GM12865 (cell line): Measurements from ENCODE around the gene ALKBH3.

Experiments used
- DNase-seq: peaks from one replicate; pipeline ENCODE4 v3.0.0; 2010; ENCODE audit warnings: low read depth
- H3K4me3 ChIP-seq: 2 replicates; pipeline ENCODE4 v1.5.1; 2011; ENCODE audit warnings: mild to moderate bottlenecking, low read depth, low read length, control low read depth
- TF ChIP-seq, protein P1 (sequence below): IDR thresholded peaks from 2 replicates; pipeline ENCODE4 v1.5.1; 2011; ENCODE audit warnings: low read length, control low read depth, low read depth, inconsistent platforms; ENCODE audit not compliant: insufficient read depth; ENCODE audit errors: missing control alignments

Gene ALKBH3

DNA sequence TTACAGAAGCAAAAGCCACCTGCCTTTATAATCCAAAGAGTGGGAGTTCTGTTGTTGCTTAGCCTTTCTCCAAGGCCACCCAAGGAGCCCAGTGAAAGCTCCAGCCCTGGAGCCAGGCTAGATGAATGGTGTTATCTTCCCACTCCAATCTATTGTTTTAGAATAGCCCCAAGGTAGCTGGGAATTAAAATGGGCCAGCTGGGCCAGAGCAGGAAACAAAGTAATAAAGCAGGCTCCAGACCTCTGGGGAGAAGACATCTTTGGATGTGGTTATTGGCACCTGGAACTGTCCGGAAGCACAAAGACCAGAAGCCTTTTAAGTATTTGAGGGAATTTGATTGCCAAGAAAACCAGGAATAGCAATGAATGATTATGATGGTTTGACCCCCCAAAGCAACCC, 70.6 kb downstream of the ALKBH3 start:
- H3K4me3 ChIP-seq = no peak overlapping the region
- TF ChIP-seq, protein P1, sequence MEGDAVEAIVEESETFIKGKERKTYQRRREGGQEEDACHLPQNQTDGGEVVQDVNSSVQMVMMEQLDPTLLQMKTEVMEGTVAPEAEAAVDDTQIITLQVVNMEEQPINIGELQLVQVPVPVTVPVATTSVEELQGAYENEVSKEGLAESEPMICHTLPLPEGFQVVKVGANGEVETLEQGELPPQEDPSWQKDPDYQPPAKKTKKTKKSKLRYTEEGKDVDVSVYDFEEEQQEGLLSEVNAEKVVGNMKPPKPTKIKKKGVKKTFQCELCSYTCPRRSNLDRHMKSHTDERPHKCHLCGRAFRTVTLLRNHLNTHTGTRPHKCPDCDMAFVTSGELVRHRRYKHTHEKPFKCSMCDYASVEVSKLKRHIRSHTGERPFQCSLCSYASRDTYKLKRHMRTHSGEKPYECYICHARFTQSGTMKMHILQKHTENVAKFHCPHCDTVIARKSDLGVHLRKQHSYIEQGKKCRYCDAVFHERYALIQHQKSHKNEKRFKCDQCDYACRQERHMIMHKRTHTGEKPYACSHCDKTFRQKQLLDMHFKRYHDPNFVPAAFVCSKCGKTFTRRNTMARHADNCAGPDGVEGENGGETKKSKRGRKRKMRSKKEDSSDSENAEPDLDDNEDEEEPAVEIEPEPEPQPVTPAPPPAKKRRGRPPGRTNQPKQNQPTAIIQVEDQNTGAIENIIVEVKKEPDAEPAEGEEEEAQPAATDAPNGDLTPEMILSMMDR = no peak
- DNase-seq = no peak

DNA sequence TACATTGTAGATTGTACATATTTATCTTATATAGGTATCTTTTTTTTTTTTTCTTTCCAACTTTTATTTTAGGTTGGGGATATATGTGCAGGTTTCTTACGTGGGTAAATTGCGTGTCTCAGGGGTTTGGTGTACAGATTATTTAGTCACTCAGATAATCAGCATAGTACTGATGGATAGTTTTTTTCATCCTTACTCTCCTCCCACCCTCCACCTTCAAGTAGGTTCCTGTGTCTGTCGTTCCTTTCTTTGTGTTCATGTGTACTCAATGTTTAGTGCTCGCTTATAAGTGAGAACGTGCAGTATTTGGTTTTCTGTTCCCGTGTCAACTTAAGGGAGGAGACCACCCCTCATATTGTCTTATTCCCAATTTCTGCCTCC, 71.4 kb downstream of the ALKBH3 start:
- H3K4me3 ChIP-seq = no peak overlapping the region
- TF ChIP-seq, protein P1 = no peak
- no peak for DNase-seq

DNA sequence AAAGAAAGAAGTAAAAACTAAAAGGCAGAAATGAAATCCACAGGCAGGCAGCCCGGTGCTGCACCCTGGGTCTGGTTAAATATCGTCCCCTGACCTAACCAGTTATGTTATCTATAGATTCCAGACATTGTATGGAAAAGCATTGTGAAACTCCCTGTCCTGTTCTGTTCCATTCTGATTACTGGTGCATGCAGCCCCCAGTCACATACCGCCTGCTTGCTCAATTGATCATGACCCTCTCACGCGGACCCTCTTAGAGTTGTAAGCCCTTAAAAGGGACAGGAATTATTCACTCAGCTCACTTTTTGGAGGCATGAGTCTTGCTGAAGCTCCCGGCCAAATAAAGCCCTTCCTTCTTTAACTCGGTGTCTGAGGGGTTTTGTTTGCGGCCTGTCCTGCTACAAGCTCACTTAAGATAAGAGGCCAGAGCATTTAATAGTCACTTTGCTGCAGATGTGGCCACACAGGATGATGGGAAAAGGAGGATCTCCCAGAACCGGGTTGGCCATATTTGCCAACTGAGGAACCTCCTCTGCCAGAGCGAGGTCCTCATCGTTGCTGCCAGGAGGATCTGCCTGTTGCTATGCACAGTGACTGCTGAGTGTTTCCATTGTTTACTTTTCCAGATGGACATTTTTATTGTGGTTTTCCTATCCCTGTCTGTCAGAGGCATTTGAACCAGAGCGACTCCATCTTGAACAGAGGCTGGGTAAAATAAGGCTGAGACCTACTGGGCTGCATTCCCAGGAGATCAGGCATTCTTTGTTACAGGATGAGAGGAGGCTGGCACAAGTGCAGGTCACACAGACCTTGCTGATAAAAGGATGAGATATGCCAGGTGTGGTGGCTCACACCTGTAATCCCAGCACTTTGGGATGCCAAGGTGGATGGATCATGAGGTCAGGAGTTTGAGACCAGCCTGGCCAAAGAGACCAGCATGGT, 72.0 kb downstream of the ALKBH3 start:
- H3K4me3 ChIP-seq = no peak overlapping the region
- TF ChIP-seq, protein P1 = no peak
- DNase-seq = no peak

DNA sequence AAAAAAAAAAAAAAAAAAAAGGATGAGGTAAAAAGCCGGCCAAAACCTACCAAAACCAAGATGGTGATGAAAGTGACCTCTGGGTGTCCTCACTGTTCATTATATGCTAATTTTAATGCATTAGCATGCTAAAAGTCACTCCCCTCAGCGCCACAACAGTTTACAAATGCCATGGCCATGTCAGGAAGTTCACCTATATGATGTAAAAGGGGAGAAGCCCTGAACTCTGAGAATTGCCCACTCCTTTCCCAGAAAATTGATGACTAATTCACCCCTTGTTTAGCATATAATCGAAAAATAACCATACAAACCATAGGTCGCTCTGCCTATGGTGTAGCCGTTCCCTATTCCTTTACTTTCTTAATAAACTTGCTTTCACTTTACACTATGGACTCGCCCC, 72.9 kb downstream of the ALKBH3 start:
- no peak for DNase-seq
- TF ChIP-seq, protein P1 = no peak
- H3K4me3 ChIP-seq = no peak overlapping the region

DNA sequence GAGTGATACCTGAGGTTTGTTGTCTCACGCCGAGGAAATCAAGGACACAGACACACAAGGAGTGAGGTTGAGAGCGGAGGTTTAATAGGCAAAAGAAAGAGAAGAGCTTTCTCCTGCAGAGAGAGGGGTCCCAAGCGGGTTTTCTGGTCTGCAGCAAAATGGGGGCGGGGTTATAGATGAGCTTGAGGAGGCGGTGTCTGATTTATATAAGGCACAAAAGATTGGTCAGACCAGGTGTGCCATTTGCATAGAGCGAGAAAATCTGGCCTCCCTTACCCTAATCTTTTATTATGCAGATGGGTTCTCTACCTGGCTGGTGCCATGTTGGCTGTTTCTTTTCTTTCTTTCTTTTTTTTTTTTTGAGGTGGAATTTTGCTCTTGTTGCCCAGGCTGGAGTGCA, 73.6 kb downstream of the ALKBH3 start:
- TF ChIP-seq, protein P1 = no peak
- no peak for DNase-seq
- no peak overlapping the region for H3K4me3 ChIP-seq

DNA sequence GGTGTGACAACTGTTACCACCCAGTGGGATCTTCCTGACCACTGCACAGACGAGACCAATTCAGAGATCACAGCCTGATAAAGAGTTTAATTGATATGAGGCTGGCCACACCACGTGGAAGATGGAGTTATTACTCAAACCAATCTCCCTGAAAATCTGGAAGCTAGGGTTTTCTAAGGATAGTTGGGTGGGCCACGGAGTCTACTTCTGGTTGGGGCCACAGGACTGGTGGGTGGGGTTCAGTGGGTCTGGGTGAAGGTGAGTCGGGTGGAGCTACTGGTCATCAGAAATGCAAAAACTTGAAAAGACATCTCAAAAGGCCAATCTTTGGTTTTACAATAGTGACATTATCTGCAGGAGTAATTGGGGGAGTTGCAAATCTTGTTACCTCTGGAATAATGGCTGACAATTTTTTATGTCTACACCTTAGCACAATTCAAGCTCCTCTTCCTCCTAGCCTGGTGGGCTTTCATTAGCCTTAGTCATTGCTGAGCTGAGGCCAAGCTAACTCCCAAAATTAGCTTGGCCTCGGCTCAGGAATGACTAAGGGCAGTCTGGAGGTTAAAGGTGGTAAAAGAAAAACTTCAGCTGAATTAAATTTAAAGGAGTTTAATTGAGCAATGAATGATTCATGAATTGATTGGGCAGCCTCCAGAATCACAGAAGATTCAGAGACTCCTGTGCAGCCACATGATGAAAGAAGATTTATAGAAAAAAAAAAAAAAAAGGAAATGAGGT, 74.9 kb downstream of the ALKBH3 start:
- H3K4me3 ChIP-seq = no peak overlapping the region
- TF ChIP-seq, protein P1 = no peak
- no peak for DNase-seq
